Astrocyte (in vitro differentiated cells and primary cell): Measurements from ENCODE around the gene CELF4. TPM values are rescaled to one million over a fixed set of nuclear protein-coding genes. Genes with fewer than 3 reads are reported as not detected.

Experiments
- DNase-seq: peaks from one replicate; pipeline ENCODE4 v3.0.0-alpha.2; 2010; ENCODE audit warnings: low read depth
- FAIRE-seq: peaks from 2 replicates; lab custom pipeline; 2011; peaks lifted over from hg19 to GRCh38; lab: Jason Lieb, UNC
- H2AFZ ChIP-seq: 2 replicates; pipeline ENCODE4 v1.6.0; 2012; ENCODE audit warnings: low read depth, low read length, inconsistent platforms
- H3K27ac ChIP-seq: 2 replicates; pipeline ENCODE4 v1.5.1; 2011; ENCODE audit warnings: low read depth, low read length, inconsistent platforms
- H3K27me3 ChIP-seq: 2 replicates; pipeline ENCODE4 v1.6.0; 2011; ENCODE audit warnings: low read length, inconsistent platforms; ENCODE audit not compliant: insufficient read depth
- H3K36me3 ChIP-seq: 2 replicates; pipeline ENCODE4 v1.5.1; 2011; ENCODE audit warnings: low read length, inconsistent platforms; ENCODE audit not compliant: insufficient read depth
- H3K4me1 ChIP-seq: 2 replicates; pipeline ENCODE4 v1.5.1; 2011; ENCODE audit warnings: low read length, inconsistent platforms; ENCODE audit not compliant: insufficient read depth
- H3K4me2 ChIP-seq: 2 replicates; pipeline ENCODE4 v1.6.0; 2012; ENCODE audit warnings: low read length, inconsistent platforms
- H3K4me3 ChIP-seq: 2 replicates; pipeline ENCODE4 v1.5.1; 2011; ENCODE audit warnings: low read depth, mild to moderate bottlenecking, low read length, inconsistent platforms; ENCODE audit not compliant: insufficient read depth
- H3K79me2 ChIP-seq: 2 replicates; pipeline ENCODE4 v1.6.0; 2012; ENCODE audit warnings: mild to moderate bottlenecking, low read length, inconsistent platforms; ENCODE audit not compliant: insufficient read depth
- H3K9ac ChIP-seq: 2 replicates; pipeline ENCODE4 v1.6.0; 2012; ENCODE audit warnings: mild to moderate bottlenecking, low read length, inconsistent platforms
- H3K9me3 ChIP-seq: 2 replicates; pipeline ENCODE4 v1.5.1; 2012; ENCODE audit warnings: low read depth, mild to moderate bottlenecking, low read length, inconsistent platforms; ENCODE audit not compliant: insufficient read depth
- H4K20me1 ChIP-seq: 2 replicates; pipeline ENCODE4 v1.6.0; 2012; ENCODE audit warnings: low read length, inconsistent platforms; ENCODE audit not compliant: insufficient read depth
- H3K27ac Mint-ChIP-seq: one replicate; pipeline ENCODE4 v1.8.0; 2021; ENCODE audit warnings: mild to moderate bottlenecking, mixed read lengths; ENCODE audit not compliant: unreplicated experiment
- H3K27me3 Mint-ChIP-seq: one replicate; pipeline ENCODE4 v1.8.0; 2021; ENCODE audit warnings: low read depth, mixed read lengths; ENCODE audit not compliant: unreplicated experiment
- H3K36me3 Mint-ChIP-seq: one replicate; pipeline ENCODE4 v1.8.0; 2021; ENCODE audit warnings: low read depth, mixed read lengths; ENCODE audit not compliant: unreplicated experiment
- H3K4me1 Mint-ChIP-seq: one replicate; pipeline ENCODE4 v1.8.0; 2021; ENCODE audit warnings: low read depth, mixed read lengths; ENCODE audit not compliant: unreplicated experiment
- H3K4me3 Mint-ChIP-seq: one replicate; pipeline ENCODE4 v1.8.0; 2021; ENCODE audit warnings: mild to moderate bottlenecking, moderate library complexity, mixed read lengths; ENCODE audit not compliant: unreplicated experiment
- H3K9me3 Mint-ChIP-seq: one replicate; pipeline ENCODE4 v1.8.0; 2021; ENCODE audit warnings: mild to moderate bottlenecking, mixed read lengths; ENCODE audit not compliant: unreplicated experiment
- CTCF ChIP-seq: IDR thresholded peaks from 2 replicates; pipeline ENCODE4 v1.5.1; 2011; ENCODE audit warnings: low read depth, mild to moderate bottlenecking, inconsistent platforms, low read length, moderate library complexity; ENCODE audit not compliant: insufficient read depth
- EZH2 ChIP-seq: IDR thresholded peaks from 2 replicates; pipeline ENCODE4 v1.6.1; 2012; ENCODE audit warnings: mild to moderate bottlenecking, low read length, inconsistent platforms; ENCODE audit not compliant: insufficient read depth
- total RNA-seq: library from RNA; stranded (reverse); gene quantifications from 2 replicates; pipeline ENCODE4 v1.2.1, GENCODE V29; 2021

The CELF4 gene
- total RNA-seq, 1 donor from 2014 or later: 0.16 TPM

- Mint-ChIP-seq H3K4me1 (peaks cover 36% of the 10 kb centered on the region), H3K36me3 (no peaks in the 10 kb centered on the region), H3K27me3 (peaks cover 29% of the 10 kb centered on the region), H3K27ac (no peak overlapping the region), H3K9me3 (peaks cover 4% of the 10 kb centered on the region), H3K4me3 (no peak overlapping the region)
- Histone ChIP-seq H3K79me2 (no peaks in the 10 kb centered on the region), H2AFZ (no peak overlapping the region), H3K4me1 (no peaks in the 10 kb centered on the region), H3K9me3 (no peaks in the 10 kb centered on the region), H3K27me3 (no peaks in the 10 kb centered on the region), H3K27ac (no peak overlapping the region), H3K4me3 (no peak overlapping the region), H4K20me1 (no peaks in the 10 kb centered on the region), H3K4me2 (no peak overlapping the region), H3K9ac (no peak overlapping the region), H3K36me3 (no peaks in the 10 kb centered on the region)
- no peak for FAIRE-seq
- TF ChIP-seq EZH2 (no peak), CTCF (no peak)
- no peak for DNase-seq
Observed at GRCh38 chr18:37420315-37420880, 145.2 kb downstream of the CELF4 start.

GRCh38 chr18:37419866-37420265 is 145.7 kb downstream of the CELF4 start:
- H3K36me3 Mint-ChIP-seq: no peaks in the 10 kb centered on the region
- H3K4me1 Mint-ChIP-seq: peaks cover 31% of the 10 kb centered on the region
- H3K27me3 Mint-ChIP-seq: peaks cover 29% of the 10 kb centered on the region

More at GRCh38 chr18:37419866-37420265, 145.7 kb downstream of the CELF4 start:
- H2AFZ ChIP-seq: no peak overlapping the region
- H3K79me2 ChIP-seq: no peaks in the 10 kb centered on the region
- DNase-seq (no peak), FAIRE-seq (no peak)
- no peaks in the 10 kb centered on the region for H3K9me3 ChIP-seq
- H3K9ac ChIP-seq: no peak overlapping the region
- no peaks in the 10 kb centered on the region for H3K27me3 ChIP-seq
- H3K4me2 ChIP-seq: no peak overlapping the region
- Mint-ChIP-seq H3K9me3 (peaks cover 4% of the 10 kb centered on the region), H3K27ac (peak overlapping the region; percentile 49), H3K4me3 (no peak overlapping the region)
- H3K27ac ChIP-seq: no peak overlapping the region
- H3K4me3 ChIP-seq: no peak overlapping the region
- H3K36me3 ChIP-seq: no peaks in the 10 kb centered on the region
- TF ChIP-seq CTCF (no peak), EZH2 (no peak)
- no peaks in the 10 kb centered on the region for H3K4me1 ChIP-seq
- H4K20me1 ChIP-seq: no peaks in the 10 kb centered on the region
